HG02885 (cell line): Measurements from ENCODE around the gene CDH23.

Experiments
- ATAC-seq: cut with Tn5 transposase; IDR thresholded peaks from one replicate; pipeline ENCODE4 v1.9.1; 2021; ENCODE audit warnings: mild to moderate bottlenecking; ENCODE audit not compliant: unreplicated experiment, poor library complexity

The CDH23 gene

DNA sequence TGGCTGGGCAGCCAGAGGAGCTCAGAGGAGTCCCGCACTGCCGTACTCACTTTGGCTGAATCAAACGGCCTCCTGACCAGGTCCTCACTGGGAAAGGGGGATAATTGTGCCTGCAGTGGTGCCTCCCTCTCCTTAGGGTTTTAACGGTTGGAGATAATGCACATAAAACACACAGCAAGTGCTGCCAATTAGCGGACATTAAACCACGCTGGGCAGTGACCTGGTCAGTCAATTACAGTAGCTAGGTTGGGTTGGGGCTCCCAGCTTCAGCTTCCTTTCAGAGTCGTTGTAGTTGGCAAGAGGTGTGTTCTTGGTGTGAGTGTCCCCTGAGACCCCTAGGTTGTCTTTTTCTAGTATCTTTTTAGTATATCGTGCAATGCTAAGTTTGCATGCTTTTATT lies 176.2 kb downstream of the CDH23 start:
- no peak for ATAC-seq

DNA sequence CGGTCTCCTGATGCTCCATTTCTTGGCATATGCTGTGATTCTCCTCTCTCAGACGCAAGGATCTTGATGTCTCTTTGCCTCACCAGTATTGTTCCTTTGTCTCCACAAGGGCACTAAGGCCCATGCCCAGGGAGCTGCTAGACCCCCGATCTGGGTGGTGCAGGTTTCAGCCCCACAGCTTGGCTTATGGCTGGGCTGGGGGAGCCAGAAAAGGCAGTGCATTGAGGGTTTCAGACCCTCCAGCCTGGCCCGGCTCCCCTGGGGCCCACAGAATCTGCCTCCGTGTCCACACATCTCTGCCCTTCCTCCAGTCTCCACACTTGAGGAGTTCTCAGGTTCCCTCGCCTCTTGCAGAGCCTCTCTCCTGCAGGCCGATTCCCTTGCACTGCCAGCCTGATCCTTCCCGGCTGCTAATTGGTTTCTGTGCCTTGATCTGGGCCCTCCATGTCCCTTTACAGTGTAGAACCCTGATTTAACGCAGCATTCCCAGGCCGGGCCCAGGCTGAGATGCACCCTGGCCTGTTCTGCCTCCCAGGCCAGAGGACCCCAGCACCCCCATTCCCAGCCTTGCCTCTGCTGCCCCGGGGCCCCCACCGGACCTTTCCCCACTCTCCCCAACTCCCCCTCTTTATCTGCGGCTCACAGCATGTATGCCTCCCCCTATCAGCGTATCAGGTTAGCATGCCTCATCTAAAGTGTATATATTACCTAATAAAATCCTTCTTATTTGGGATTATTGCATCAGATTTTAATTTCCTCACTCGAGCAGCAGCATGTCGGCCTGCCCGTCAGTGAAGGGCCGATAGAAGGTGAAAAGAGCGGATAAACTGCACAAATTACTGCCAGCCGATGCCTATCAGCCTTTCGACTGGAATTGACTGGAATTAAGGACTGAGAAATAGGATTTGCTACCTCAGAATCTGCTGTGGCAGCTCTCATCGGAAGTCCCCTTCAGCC lies 177.1 kb downstream of the CDH23 start:
- no peak for ATAC-seq

DNA sequence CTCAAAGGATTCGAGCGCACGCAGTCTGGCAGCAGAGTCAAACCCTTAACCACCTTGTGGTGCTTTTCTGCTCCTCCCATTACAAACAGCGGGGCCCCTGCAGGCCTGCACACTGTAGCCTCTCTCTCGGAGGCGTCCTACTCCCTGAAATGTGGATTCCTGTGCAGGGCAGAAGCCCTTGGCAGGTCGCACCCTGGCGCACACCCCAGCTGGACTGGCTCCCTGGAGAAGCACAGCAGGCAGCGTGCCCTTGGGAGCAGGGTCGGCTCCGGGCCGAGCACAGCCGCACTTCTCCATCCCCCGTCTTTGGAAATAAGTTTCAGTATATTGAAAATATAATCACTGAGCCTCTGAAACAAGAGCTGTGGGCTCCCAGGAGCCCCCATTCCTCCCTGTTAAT lies 178.7 kb downstream of the CDH23 start:
- ATAC-seq: no peak

DNA sequence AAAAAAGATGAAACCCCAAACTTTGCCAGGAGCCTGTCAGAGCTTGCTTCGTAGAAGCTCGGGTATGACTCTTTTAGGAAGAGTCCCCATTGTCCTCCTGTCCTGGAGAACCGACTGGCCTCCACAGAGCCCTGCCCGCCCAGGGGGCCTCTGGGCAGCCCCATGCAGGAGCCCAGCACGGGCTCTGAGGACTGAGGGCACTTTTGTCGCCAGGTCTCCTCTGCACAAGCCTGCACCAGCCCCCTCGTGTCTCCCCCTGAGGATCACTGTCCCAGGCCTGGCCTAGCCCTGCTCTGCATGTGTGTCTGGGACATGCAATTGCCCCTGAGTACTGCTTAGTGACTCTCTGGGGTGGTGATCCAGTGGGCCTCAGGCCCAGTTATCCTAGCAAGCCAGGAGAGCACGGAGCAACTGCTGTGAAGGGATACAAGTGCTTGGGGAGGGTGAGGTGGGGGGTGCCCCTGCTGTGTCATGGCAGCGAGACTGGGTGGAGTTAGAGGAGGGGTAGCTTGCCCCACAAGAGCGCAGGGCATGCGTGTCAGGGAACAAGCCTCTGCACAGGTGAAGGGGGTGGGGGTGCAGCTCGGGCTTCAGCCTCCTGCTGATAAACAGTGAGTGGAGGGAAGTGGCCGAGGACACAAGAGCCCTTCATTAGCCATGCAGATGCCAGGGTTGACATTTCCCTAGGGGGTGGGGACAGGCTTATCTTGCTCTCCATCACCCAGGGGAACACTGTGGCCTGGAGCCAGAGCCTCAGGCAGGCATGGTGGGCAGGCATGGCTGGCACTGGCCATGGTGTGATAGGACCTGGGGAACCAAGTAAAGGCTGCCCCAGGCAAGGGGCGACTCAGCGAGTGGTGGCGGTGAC lies 179.4 kb downstream of the CDH23 start:
- no peak for ATAC-seq

DNA sequence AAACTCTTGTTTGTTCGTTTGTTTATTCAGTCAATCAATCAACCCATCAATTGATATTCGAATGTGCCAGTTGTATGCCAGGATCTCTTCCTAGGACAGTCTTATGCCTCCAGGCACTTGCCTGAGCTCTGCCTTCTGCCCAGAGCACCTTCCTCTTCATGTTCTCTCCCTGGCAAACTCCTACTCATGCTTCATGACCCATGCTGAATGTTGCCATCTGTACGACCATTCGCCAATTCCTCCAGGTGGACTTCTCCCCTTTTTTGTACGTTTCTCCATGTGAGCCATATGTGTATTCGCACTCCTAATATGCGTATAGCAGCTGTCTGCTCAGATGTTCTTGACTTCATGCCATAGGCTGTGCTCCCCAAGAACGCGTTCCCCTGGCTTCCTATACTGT lies 180.1 kb downstream of the CDH23 start:
- no peak for ATAC-seq

DNA sequence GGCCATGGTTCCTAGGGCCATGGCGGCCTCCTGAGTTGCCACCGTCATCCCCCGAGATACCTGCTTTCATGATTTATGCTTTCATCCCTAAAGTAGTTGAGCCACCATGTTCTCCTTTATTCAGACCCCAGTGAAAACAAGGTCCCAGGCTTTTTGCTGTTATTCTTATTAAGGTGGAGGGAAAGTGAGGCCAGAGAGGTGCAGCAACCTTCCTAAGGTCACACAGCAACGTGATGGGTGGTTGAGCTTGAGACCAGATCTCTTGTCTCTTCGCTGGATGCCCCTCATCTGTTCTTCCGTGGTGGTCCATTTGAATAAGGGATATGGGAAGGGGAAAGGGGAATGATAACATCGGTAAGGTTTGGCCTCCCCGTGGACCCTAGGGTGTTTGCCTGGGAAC lies 180.6 kb downstream of the CDH23 start:
- ATAC-seq: no peak

DNA sequence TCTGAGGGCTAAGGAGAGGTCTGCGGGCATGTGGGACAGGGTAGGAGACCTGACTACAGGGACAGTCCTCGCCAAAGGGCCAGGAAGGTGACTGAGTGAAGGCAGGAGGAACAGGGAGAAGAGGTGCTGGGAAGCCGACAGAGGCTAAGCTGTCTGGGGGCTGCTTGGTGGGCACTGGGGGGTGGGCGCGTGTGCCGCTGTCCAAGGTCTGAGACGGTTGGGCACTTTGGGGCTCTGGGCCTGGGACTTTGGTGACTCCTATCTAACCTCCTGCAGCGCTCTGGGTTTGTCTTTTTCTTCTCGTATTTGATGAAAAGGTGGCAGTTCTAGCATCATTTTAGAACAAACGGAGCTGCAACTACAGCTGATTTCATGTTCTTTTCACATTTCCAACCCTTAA lies 181.3 kb downstream of the CDH23 start:
- ATAC-seq: no peak

DNA sequence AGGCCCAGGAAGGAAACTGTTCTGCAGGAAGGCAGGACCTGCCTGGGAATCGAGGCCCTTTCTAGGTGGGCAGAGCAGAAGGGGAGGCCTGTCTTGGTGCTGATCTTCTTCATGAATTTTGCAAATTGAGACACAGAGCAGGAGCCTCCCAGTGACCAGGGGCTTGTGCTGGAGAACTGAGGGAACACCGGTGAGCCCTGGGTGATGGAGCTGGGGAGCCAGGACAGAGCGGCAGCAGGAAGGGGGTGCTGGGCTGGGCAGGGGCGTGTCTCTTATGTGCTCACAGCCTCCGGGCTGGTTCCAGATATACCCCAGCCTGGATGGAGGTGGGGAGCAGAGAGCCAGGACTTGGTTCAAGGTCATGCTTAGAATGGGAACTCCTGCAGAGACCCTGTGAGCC lies 182.9 kb downstream of the CDH23 start:
- no peak for ATAC-seq

DNA sequence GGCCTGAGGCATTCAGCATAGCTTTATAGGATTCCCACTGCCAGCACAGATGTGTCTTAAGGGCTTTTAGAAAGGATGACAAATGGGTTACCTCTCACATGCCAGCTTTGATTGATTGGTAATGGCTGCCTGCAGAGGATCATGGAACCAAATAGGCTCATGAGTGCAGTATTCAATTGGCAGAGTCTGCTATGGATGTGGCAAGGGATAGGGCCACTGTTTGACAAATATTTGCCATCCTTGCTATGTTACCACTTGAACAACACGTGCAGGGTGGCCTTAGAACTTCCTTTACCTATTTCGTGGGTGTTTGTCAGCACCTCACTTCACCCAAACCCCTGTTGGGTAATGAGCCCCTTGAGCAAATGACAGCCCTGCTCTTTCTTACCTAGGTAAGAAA lies 183.7 kb downstream of the CDH23 start:
- ATAC-seq: no peak

DNA sequence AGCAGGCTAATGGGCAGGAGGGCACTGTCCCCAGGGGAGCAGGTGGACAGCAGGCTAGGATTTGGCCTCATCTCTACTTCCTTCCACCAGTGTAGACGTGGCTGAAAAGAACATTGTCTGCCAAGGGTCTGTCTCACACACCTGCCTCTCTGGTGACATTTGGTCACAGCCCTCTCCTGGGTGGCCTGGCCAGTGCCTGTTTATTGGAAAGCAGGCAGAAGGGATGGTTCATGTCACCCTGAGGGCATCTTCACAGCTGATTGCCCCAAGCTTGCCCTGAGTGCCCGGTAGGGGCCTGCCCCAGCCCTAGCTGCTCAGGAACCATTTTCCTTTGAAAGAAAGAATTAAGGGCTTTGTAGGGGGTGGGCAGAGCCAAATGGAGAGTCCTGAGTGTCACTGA lies 184.2 kb downstream of the CDH23 start:
- no peak for ATAC-seq

DNA sequence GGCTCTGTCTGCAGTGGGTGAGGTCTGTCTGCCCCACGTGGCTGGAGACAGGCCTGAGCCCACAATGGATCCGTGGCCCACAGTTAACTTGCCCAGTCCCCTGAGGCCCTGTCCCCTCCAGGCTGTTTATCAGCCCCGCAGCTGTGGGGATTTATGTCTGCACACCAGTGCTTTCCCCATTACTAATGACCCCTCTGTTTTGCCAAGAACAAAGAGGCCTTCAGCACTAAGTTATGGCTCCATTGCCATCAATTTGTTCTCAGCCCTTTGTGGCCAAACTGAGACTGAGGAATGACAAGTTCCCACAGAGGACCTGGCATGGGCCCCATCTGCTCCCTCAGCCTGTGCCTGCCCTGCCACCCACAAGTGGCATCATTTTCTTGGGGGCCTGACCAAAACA lies 184.7 kb downstream of the CDH23 start:
- ATAC-seq: no peak

DNA sequence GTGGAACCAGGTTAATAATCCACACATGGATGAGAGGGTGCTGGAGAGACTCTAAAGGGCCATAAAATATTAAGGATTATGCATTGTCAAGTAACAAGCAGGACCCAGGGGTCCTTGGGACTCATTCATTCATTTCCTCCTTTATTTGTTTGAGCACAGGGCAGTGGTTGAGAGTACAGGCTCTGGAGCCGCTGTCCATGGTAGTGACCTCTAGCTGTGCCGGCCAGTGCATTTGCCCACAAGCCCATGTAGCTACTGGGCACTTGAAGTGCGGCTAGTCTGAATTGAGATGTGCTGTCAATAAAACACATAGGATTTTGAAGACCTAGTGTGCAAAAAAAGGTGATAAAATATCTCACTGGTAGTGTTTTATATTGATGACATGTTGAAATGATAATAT lies 185.3 kb downstream of the CDH23 start:
- ATAC-seq: no peak

DNA sequence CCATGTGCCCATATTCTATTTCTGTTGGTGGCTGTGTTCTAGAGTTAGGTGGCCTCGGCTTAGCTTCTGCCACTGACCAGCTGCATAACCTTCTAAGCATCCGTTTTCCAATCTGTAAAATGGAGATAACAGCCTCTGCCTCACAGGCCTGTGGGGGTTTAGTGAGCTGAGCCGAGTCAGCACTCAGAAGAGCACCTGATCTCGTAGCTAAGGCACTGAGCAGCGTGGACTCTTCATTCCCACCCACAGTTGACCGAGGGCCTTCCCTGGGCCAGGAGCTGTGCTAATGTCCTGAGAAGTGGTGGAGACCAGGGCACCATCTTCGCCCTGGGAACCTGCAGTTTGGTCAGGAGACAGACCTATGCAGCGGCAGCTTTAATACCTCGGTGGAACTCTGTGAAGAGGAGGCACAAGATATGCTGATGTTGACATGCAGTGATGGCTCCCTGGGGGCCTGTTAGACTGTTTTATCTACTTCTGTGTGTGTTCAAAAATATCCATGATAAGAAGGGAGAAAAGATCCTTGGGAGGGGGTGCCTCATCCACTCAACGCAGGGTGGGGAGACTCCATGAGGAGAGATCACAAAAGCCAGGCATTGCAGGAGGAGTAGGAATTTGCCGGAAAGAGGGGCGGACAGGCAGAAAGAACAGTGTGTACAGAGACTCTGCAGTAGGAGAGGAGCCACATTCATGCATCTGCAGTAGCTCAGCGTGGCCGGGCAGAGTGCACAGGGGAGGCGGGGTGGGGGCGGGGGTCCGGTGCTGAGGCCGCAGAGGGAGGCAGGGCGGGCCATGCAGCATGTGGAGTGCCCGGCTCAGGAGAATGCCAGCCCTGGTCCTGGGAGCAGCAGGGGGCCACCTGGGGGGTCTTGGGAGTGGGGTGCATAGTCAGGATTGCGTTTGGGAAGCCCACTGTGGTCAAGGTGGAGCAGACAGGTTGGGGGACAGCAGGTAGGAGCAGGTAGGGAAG lies 186.1 kb downstream of the CDH23 start:
- ATAC-seq: no peak

DNA sequence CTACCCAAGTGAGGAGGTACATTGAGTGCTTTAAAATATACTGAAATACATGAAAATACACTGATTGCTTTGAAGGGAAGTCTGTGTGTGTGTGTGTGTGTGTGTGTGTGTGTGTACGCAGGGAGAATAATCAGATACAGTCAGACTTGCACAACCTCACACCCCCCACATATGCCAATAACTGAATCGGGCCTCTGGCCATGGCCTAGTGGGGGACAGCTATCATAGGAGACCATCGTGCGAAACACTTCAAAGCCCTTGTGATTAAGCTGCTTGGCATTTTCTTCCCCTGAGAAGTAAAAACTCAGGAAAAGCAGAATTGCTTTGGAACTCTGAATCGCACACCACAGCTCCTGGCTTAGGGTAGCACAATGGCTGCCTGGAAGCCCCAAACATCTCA lies 187.7 kb downstream of the CDH23 start:
- no peak for ATAC-seq

DNA sequence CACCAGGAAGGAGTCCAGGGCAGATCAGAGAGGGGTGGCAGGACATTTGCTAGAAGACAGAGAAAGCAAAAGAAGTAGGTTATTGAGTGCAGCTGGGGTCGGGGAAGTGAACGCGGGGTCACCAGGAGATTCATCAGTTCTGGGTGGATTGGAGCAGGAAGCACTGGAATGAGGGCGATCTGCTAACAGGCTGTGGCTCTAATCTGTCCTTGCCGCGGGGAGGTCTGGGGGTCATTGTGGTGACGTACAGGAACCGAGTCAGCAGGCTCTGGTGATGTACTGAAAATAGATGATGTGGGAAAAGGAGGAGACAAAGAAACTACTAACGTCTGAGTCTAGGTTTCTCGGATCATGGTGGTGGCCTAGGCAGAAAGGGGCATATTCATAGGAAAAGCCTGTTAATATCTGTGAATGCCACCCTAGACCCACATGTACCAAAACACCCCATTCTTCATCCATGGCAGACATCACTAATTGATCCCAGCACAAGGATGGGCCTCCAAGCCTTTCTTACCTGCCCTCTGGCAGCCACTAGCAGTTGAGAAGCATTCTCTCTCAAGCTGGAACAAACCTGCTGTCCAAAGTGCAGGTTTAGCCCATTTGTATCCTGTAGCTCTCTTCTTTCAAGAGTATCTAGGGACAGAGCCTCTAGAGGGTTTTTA lies 188.3 kb downstream of the CDH23 start:
- ATAC-seq: no peak

DNA sequence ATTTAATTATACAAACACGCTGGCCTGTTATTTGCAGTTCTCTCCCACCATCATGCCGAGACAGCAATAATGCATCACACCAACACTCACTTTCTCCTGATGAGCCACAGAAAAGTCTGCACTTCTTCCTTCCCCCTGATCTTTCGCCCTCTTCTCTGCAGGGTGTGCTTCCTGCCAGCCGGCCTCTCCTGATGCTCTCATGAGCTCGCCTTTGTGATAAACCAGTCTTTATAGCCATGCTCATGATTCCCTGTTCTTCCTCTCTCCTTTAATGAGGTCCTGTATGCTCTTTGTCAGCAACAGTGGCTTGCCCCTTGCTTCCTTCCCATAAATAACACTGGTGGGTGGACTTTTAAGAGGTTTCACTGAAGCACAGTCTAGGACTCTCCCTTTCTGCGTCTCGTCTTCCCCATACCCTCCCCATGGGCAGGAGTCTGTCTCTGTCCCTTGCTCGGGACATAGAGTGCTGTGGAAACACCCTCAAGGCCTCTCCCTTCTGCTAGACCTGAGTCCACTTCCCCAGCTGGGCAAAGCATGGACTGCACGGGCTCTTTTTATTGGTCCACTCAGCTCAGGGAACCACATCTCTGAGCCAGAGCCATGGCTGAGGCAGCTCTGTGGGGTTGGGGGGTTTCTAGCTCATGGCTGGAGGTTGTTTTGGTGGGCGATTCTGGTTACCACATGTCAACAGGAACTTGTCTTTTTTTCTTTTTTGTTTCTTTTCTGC lies 189.0 kb downstream of the CDH23 start:
- no peak for ATAC-seq

DNA sequence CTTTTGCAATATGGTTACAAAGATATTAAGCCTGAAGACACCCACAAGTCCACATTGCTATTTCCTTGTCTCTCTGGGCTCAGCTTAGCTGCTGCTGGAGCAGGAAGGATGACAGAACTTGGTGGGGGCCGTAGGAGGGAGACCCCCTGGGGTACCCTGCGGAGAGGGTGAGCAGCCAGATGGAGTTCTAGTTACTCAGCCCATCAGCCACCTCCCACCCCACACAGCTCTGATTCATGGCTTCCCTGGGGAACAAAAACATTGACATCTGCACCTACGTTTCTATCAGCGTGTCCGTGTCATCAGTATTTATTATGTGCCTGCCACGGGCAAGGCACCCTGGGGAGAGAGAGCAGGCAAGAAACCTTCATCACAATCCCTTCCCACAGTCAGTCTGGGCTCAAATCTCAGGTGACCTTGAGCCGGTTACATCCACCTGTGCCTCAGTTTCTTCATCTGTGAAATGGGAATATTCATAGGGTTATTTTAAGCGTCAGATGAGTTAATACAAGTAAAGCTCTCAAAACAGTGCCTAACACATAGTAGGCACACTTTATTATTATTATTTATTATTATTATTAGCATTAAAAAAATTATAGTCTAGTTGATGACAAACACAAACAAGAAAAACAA lies 191.3 kb downstream of the CDH23 start:
- ATAC-seq: no peak

DNA sequence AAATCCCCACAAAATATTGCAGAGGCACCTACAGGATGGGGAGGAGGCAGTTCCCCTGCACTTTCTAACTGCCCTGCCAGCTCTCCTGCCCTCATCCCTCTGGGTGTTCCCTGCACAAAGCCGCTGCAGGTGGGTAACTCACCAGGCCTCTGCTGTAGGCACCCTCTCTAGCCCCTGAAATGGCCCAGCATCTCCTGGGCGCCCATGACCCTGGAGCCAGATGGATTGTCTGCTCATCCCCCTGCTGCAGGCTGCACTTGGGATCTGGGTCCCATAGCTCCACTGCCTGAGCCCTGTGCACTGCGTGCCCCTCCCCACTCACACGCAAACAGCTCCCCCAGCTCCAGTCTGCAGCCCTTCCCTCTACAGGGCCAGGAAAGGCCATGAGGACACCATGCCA lies 192.0 kb downstream of the CDH23 start:
- no peak for ATAC-seq
